Superior temporal gyrus (tissue), 1 donor: ENCODE data around the gene FRMD4B.

Experiments
- DNase-seq: peaks from one replicate; pipeline ENCODE4 v3.0.0-alpha.2; 2016; ENCODE audit errors: extremely low spot score

Gene FRMD4B

DNA sequence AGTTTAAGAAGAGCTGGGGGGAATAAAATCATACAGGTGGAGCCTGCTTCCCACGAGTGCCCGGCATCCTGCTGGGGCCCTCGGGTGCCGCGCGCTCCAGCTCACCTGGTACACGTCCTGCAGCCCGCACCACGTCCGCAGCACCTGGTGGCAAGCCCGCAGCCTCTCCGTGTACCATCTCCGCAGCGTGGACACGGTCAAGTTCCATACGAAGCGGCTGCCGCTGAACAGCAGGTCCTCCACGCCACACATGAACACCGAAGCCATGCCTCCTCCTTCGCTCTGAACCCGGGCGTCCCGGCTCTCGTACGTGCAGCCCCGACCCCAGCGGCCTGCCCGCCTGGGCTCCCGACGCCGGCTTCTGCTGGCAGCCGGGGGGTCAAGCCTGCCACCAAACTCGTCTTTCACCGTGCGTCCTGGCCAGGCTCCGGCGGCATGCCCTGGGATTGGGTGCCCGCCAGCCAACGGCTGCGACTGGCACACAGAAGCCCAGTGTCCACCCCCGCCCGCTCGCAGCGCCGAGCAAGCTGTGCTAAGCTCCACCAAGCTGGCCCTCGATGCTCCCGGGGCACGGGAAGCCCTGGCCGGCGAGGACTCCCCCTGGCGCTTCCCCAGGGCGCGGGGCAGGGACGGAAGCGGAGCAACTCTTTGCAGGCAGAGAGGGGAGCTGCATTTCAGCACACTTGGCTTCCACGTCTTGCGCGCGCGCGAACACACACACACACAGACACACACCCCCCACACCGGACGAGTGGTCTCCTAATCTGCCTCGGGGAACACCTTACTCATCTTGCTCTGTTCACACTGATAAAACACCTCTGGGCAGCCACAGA lies at the start of gene FRMD4B:
FRMD4B (minus strand) TSS at position 366 of the 833 bp plus-strand sequence; CDS start at position 267, 99 bp downstream.
- peak; percentile 92 for DNase-seq

DNA sequence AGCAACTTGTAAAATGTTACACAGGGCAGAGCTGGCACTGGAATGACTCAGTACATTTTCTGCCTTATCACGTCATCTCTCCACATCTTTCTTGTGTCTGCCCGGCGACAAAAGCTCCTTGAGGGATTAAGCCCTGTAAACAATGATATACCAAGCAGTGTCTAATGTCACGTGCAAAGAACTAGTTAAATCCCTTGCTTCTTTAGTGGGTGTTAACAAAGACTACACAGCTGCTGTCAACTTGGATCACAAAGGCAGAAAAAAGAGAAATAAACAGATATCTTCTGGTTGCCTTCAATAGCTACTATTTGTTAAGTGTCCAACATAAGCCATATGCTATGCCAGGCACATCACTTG lies 48.1 kb upstream of the FRMD4B start:
- DNase-seq, result no peak

DNA sequence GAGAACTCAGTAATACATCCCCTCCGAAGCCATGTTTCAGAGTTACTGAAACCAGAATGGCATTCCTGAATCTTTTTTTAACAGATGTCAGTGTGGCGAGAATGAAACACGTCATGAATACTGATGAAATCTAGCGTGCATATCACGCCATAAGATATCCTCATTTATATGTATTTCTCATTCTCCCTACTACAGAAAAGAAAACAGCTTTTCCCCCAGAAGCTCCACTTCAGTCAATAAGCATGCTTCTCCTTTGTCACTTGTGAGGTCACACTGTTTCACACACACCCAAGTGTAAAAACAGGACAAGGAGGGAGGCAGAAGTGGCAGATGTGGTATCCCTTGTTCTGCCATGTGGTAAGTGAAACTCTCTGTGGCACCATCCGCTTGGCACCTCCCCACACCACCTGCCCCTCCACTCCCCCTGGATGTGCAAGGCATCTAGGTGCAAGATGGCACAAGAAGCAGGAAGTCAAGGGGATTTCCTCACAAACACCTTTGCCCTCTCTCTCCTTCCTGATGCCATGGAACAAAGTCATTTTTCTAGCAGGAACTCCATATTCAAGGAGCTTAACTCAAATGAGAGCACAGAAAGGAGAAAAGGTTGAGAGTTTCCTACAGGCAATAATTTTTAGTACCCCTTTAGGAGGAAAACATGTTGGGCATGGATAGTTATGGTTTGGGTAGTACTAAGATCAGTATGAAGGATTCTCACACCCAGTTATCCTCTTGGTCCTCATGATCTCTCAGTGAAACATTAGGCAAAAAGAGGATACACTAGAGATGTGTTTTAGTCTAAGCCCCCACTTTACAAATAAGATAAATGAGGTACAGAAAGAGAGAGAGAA lies 47.5 kb upstream of the FRMD4B start:
- peak; percentile 58 for DNase-seq

DNA sequence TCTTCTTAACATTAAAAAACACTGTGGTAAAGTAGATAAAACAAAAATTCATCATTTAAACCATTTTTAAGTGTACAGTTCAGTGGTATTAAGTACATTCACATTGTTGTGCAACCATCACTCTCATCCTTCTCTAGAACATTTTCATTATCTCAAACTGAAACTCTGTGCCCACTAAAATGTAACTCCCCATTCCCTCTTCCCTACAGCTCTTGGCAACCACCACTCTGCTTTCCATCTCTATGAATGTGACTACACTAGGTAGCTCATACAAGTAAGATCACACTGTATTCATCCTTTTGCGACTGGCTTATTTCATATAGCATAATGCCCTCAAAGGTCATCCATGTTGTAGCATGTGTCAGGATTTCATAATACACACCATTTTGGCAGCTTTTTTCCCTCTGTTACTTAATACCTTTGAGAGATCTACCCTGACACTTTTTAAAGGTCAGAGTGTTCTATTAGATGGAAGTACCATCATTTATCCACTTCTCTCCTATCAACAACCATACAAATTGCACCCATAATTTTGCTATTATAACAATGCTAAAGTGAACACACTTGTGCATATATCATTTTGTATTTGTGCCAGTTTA lies 42.9 kb upstream of the FRMD4B start:
- no peak for DNase-seq

DNA sequence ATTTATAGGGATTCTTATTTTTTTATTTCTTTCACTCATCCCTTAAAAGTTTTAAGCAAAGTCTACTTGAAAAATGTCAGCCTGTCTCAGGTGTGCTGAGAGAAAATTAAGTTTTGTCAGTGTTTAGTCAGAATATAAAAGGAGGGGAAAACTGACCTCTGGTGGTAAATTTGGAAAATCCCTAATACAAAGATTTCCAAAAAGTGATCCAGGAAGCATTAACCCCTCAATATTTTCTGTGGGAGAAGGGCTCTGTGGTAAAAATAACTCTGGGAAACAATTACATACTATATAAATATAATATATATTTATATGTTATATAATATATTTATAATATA lies 41.0 kb upstream of the FRMD4B start:
- DNase-seq, result peak; percentile 53

DNA sequence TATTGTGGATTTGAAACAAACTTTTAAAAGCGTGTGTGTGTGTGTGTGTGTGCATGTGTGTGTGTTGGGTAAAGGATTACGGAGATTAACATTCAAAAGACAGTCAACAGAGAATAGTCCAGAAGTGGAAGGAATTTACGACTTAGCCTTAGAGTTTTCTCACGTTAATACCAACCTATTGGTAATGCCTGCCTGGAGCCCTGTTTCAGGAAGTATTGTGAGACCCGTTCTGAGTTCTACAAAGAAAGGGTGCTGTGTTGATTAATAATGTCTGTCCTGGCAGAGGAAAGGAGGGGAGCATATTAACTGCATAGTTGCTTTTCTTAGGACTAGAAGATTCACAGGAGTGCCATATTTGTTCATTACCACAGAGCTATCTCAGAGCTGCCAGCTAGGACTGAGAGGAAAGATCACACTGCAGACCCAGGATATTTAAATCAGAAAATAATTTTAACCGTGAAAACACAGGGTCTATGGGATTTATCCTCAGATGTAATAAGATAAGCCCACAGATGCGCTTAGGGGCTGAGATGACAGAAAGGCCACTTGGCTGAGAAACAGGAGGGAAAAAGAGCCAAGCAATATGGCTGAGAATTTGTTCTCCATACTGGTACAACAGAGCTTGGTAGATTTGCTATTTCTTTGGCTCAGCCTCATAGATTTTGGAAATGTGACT lies 40.5 kb upstream of the FRMD4B start:
- DNase-seq, result no peak

DNA sequence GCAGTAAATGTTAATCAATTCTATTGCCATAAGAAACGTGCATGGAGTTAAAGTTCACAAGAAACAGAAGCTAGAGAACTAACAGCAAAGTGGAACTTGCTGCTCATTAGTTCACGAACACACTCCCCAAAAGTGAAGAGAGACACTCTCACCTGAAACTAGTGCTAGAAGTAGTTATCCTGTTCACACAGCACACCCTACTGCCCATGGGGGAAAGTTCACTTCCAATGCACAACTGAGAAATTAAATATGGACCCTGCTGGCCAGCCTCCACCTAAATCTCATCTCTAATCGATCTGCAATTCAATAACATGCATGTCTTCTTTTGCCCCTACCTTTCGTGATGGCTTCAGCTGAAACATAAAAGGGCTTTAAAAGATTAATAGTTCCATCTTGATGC lies 39.4 kb upstream of the FRMD4B start:
- peak; percentile 69 for DNase-seq

DNA sequence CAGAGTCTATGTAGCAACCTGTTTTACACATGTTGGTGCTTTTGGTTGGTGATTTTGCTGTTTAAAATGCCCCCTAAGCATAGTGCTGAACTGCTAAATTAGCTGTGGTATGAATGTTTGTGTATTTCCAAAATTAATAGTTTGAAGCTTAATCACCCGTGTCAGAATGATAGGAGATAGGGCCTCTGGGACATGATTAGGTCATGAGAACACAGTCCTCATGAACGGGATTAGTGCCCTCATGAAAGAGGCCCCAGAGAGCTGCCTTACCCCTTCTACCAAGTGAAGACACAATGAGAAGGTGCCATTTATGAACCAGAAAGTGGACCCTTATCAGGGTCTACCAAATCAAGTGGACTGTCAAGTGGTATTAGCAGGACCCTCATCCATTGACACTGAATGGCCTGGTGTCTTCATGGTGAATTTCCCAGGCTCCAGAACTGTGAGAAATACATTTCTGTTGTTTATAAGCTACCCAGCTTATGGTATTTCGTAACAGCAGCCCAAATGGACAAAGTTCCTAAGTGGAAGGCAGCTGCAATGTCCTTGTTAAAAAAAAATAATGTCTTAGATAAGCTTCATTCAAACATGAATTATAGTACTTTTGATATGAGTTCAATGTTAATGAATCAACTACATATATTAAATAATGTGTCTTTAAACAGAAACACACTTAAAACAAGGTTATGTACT lies 37.7 kb upstream of the FRMD4B start:
- no peak for DNase-seq

DNA sequence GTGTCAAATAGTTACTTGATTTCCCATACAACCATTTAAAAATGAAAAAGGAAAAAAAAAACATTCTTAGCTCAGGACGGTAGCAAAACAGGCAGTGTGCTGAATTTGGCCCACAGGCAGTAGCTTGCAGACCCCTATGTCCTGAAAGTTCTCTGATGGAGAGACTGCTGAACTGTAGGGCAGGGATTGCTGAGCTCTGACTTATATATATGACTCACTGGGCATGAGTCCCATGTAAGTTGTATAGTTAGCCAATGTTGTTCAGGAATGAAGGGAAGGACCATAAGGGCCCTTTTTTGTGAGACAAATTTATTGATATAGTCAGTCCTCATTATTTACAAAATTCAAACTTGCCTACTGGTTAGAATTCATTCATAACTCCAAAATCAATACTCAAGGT lies 36.9 kb upstream of the FRMD4B start:
- no peak for DNase-seq

DNA sequence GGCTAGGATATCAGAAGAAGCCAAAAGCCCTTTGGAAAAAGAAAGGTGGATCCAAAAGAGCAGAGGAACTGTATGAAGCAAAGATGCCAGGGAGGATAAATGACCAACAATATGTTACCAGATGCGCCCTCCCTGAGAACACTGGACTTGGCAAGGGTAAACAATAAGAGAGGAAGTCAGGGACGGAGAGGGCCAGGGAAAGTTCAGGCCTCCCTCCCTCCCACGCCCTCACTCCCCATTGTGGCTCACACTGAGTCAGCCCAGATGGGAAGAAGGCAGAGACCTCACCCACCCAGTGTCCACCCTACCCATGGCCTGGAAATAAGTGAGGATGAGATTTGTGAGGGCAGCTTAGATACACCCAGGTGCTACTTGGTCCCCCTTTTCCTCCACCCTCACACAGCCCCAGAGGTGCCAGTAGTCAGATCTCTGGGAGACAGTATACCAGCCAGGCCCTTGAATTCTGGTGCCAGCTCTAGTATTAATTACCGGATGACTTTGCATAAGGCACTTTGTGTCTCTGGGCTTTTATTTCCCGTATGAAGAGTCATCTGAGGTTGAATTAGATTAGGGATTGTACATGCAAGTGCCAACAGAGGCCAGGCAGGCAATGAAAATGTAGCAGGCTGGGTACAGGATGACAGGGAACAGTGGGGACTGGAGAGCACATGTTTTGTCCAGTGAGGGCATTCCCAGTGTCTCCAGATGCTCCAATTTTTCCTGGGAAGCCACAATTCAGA lies 35.1 kb upstream of the FRMD4B start:
- no peak for DNase-seq

DNA sequence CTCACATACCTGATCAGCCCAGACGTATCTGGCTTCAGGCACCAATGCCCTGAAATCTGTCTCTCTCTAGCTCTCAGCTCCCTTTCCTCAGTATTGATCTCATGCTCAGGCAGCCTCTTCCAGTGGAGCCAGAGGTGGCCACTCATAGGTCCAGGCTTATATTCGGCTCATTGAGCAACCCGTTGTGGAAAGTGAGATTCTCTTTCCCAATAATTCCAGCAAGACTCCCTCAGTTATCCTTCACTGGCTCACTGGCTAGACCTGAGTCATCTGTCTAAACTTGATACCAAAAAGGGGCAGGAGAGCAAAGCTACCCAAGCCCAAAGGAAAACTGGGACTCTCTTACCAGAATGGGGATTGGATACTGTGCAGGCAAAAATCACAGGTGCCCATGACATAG lies 33.4 kb upstream of the FRMD4B start:
- DNase-seq, result no peak

DNA sequence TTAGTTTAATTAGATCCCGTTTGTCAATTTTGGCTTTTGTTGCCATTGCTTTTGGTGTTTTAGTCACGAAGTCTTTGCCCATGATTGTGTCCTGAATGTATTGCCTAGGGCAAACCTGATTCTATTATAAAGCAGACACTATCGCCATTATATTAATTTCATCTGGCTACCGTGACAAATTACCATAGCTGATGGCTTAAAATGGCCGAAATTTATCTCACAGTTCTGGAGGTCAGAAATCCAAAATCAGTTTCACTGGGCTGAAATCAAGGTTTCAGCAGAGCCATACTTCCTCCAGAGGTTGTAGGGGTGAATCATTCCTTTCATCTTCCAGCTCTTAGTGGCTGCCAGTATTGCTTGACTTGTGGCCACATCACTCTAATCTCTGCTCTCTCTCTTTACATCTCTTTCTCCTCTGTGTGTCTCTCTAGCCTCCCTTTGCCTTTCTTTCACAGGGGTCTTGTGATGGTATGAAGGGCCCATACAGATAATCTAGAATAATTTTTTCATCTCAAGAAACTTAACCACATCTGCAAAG lies 31.7 kb upstream of the FRMD4B start:
- DNase-seq, result no peak

DNA sequence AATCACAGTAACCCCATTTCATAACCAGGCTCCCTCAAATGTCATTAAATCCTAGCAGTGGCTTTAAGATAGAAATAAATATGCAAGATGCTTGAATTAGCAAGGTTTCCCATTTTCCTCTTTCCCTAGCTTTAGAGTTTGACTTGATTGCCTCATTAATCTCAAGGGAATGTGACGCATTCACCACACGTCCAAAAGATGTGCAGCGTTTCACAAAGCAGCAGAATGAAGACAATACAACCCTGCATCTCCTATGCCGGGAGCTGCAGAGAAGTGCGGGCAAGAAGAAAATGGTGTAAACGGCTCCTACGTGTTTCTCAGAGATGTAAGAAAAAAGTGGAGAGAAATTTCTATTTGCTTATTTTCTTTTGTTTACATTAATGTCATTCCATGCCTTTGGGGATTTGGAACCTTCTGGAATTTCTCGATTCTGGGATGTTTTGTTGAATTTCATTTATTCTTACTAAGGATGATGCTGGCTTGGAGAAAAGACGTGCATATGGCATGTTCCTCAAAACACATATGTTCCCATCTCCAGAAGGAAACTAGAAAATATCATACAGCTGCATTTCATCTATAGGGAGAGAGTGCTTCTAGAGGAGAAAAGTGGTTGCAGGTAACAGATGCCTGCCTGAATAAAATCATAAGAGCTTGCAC lies 27.8 kb upstream of the FRMD4B start:
- DNase-seq, result no peak

DNA sequence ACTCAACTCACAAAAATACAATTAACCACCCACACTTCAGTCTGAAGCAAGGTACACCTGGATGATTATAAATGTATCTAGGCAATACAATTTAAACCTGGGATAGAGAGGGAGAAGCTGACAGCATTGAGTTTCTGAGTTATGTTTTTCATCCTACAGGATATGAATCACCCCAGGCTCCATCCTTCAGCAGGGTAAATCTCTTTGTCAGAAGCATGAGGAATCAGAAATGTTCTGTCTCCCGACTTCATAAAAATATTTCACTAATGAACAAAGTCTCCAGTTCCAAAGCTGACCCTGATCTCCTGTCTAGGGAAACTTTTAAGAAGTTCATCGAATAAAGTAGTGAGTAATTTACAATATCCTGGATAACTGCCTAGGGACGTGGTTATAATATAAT lies 25.5 kb upstream of the FRMD4B start:
- DNase-seq, result no peak

DNA sequence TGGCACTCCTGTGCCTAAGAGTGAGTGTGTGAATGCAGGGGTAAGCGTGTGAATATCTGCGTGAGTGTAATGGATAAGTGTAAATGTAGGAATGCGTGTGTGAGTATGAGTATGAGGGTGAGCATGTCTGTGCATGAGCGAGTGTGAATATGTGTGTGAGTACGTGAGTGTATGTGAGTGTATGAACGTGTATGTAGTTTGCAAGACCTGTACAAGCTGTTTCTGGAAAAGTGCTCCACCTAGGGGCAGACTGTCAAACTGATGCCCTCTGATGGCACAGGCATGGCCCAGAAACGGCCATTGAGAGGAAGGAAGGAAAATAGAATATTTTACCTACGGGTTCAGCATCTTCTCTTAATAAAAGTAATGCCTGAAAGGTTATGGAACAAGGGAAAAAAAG lies 24.4 kb upstream of the FRMD4B start:
- DNase-seq, result peak; percentile 94

DNA sequence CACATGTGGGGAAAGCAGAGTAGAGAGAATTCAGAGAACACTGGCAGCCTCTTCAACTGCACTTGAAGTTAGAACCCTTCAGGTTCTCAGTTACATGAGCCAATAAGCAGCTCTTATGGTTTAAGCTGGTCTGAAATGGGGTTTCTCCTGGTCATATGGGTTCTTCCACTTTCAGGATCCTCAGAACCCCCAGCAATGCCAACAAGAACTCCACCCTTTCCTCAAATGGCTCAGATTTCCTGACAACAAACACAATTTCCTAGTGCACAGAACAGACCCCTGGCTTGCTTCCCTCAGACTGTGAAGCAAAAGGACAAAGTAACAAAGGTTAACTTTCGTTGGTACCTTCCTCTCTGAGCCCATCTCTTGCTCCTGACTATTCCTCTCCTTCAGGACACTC lies 23.9 kb upstream of the FRMD4B start:
- no peak for DNase-seq

DNA sequence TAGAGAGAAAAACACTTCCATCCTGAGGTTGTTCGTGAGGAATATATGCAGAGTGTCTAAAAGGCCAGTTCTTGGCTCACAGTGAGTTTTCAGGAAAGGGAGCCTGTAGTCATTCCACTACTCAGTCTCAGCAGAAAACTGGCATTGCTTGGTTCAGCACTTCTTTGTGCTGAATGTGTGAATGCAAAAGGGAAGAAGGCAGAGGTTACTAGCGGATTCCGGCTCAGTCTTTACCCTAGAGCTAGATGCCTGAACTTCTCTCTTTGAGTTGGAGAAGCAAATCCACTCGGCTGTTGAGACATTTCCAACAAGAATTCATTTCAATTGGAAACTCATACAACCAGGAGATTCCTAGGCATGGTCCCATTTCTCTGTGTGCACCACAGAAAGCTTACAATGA lies 23.1 kb upstream of the FRMD4B start:
- no peak for DNase-seq

DNA sequence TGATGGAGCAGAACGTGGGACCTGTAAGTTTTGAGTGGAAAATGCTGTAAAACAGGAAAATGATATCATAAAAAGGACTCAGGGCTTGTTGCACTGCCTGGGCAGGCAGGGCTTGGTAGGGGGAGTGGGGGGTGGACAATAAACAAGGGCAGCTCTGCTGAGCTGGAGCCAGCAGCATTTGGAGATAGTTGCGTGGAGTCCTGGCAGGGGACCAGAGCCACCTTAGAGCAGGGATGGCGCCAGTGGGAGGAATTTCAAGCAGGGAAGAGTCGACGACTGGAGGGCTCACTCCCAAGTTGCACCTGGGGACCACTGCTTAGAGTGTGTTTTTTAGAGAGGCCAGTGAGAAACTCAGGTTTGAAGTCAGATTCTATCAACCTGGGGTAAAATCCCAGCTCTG lies 22.7 kb upstream of the FRMD4B start:
- no peak for DNase-seq

DNA sequence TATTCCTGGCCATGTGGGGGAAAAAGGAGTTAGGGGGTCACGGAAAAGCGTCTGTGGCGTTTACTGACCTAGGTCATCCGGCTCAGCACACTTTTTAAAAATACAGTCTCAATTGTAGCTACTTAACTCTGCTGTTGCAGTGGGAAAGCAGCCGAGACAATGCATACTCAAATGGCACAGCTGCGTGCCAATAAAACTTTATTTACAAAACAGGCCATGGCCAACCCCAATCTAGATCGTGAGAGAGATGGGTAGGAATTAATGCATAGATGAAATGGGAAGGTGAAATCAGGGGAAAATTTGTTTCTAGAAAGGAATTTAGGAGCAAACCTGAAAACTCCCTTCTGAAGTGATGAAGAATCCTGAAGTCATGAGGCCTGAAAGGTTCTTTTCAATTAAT lies 22.0 kb upstream of the FRMD4B start:
- DNase-seq, result no peak

DNA sequence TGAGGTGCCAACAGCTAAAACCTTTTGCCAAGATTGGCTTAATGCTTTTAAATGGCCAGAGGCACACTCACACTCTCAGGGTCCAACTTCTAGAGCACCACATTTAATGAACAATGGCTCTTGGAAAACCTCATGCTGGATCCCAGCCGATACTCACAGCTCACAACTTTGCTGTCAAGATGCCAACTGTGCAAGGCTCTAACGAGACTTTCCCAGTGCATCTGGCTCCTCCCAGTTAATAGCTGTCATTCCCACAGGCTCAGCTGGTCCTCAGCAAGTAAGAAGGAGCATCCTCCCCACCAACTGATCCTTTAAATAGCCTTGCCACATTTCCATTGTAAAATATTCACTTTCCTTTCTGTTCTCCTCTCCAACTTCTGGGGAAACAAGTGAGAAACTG lies 20.3 kb upstream of the FRMD4B start:
- DNase-seq, result peak; percentile 69
